ENCODE measurements around the gene GCSH.

The GCSH gene

GRCh38 chr16:81040842-81041241 lies 55.4 kb downstream of the GCSH start:
- H3K4me1 Mint-ChIP-seq (ENCODE audit: low read depth), result peaks cover 19% of the 10 kb centered on the region
- peaks cover 54% of the 10 kb centered on the region for H3K36me3 Mint-ChIP-seq (ENCODE audit: low read depth)
- no peaks in the 10 kb centered on the region for H3K27me3 Mint-ChIP-seq (ENCODE audit: low read depth)
- H3K9me3 Mint-ChIP-seq, result no peaks in the 10 kb centered on the region
- no peak overlapping the region for H3K4me3 Mint-ChIP-seq
- no peak overlapping the region for H3K27ac Mint-ChIP-seq

GRCh38 chr16:81040131-81040530 lies 56.1 kb downstream of the GCSH start:
- no peaks in the 10 kb centered on the region for H3K27me3 Mint-ChIP-seq (ENCODE audit: low read depth)
- H3K4me1 Mint-ChIP-seq (ENCODE audit: low read depth), result peaks cover 19% of the 10 kb centered on the region
- H3K27ac Mint-ChIP-seq, result no peak overlapping the region
- no peaks in the 10 kb centered on the region for H3K9me3 Mint-ChIP-seq
- no peak overlapping the region for H3K4me3 Mint-ChIP-seq
- peaks cover 48% of the 10 kb centered on the region for H3K36me3 Mint-ChIP-seq (ENCODE audit: low read depth)

GRCh38 chr16:81036751-81037350 lies 59.3 kb downstream of the GCSH start:
- H3K36me3 Mint-ChIP-seq (ENCODE audit: low read depth), result peaks cover 27% of the 10 kb centered on the region
- no peaks in the 10 kb centered on the region for H3K27me3 Mint-ChIP-seq (ENCODE audit: low read depth)
- no peaks in the 10 kb centered on the region for H3K9me3 Mint-ChIP-seq
- peaks cover 19% of the 10 kb centered on the region for H3K4me1 Mint-ChIP-seq (ENCODE audit: low read depth)
- peak overlapping the region; percentile 45 for H3K27ac Mint-ChIP-seq
- H3K4me3 Mint-ChIP-seq, result peak overlapping the region; percentile 82

GRCh38 chr16:81035975-81036750 lies 60.0 kb downstream of the GCSH start:
- Mint-ChIP-seq H3K4me1 (ENCODE audit: low read depth) (peaks cover 19% of the 10 kb centered on the region), H3K27ac (peak overlapping the region; percentile 45), H3K27me3 (ENCODE audit: low read depth) (no peaks in the 10 kb centered on the region), H3K9me3 (no peaks in the 10 kb centered on the region), H3K4me3 (peak overlapping the region; percentile 82), H3K36me3 (ENCODE audit: low read depth) (peaks cover 20% of the 10 kb centered on the region)

- Mint-ChIP-seq H3K36me3 (ENCODE audit: low read depth) (peaks cover 18% of the 10 kb centered on the region), H3K27me3 (ENCODE audit: low read depth) (no peaks in the 10 kb centered on the region), H3K4me1 (ENCODE audit: low read depth) (peaks cover 19% of the 10 kb centered on the region), H3K4me3 (peak within 1 kb of the TSS; percentile 82), H3K9me3 (no peaks in the 10 kb centered on the region), H3K27ac (peak within 1 kb of the TSS; percentile 49)
These were observed 60.7 kb downstream of the GCSH start, which contains the start of gene ATMIN for GRCh38 chr16:81035398-81035974. Gene ATMIN (plus strand): TSS chr16:81035842. CDS start chr16:81035871, 29 bp downstream.

Data from T-helper 1 cell treated with Interleukin-12 subunit alpha and Interleukin-12 subunit beta and Interleukin-4 antibody, amounts not matched to agents 30 μg/mL and 1 μg/mL, for 36 hours (primary cell).